ENCODE data around the gene NUCB1. TPM values are rescaled to one million over a fixed set of nuclear protein-coding genes. Genes with fewer than 3 reads are reported as not detected.

NUCB1 gene
- 147 TPM for polyA plus RNA-seq (2013)

DNA sequence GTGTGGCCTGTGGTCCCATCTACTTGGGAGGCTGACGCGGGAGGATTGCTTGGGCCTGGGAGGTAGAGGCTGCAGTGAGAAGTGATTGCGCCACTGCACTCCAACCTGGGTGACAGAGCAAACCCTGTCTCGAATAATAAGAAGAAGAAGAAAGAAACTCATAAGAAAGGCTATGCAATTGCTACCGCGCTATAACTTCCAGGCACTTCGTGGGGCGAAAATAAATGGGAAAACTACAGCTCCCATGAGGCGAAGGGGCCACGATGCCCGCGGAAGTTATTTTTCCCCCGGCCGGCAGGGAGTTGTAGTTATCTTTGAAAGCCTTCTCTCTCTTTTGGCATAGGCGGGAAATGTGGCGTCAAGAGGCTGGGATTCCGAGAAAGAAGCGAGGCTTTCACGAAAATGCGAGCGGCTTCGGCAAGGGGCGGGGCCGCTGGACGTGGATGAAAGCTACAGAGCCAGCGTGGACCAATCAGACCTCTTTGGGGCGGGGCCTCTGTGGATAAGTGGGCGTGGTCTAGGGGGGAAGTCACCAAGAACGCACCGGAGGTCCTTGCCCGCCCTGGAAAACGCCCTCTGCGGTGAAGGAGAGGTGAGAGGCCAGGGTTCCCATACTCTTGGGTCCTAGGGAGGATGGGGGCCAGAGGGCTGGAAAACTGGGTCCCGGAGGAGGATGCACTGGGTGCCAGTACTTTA, at the start of gene NUCB1:
Gene NUCB1 (plus strand): TSS at position 532 of the 696 bp plus-strand sequence. CDS start 485 bp downstream, outside the sequence.
- POLR2A ChIA-PET = interaction anchor here (0.9 to 2.0 kb wide), 4 partner anchors 25 to 68 kb away, joined by 3 to 5 read pairs (median 5); partner anchors contain the start of gene PPP1R15A
- peaks cover 0 to 38% (median 30%) of the 10 kb centered on the region in 4 experiments for H3K4me1 ChIP-seq (ENCODE audit: control extremely low read depth in 1 of 4, control insufficient read depth in 4 of 4, insufficient read depth in 4 of 4, low read length in 3 of 4)
- peak within 1 kb of the TSS; percentile 84 to 91 for H3K27ac ChIP-seq (ENCODE audit: insufficient read depth in 1 of 2, low read depth in 1 of 2, low read length in 2 of 2, poor library complexity in 1 of 2, severe bottlenecking in 2 of 2)
- peaks cover 5 to 13% (median 12%) of the 10 kb centered on the region in 4 experiments for H3K36me3 ChIP-seq (ENCODE audit: control insufficient read depth in 4 of 4, insufficient read depth in 4 of 4, low read length in 3 of 4)
- CTCF ChIA-PET = interaction anchor here (1.0 to 1.5 kb wide), 3 partner anchors 16 to 55 kb away, joined by 3 to 4 read pairs (median 4); no protein-coding TSS in a partner anchor
- DNase-seq = peak; percentile 98 to 99 (median 98)
- WGBS (ENCODE audit: insufficient coverage) = 4% methylated on average over 22 of the region's 34 CpGs
- H3K9me3 ChIP-seq (ENCODE audit: control extremely low read depth in 1 of 5, control insufficient read depth in 4 of 5, insufficient read depth in 2 of 5, low read depth in 1 of 5, low read length in 4 of 5) = no peaks in the 10 kb centered on the region
- peaks cover 0 to 6% (median 3%) of the 10 kb centered on the region in 5 experiments for H3K27me3 ChIP-seq (replicated peaks in 2 of 5; ENCODE audit: control insufficient read depth in 4 of 5, insufficient read depth in 5 of 5, low read length in 4 of 5)
- H3K4me3 ChIP-seq (ENCODE audit: control insufficient read depth in 1 of 7, extremely low read depth in 1 of 7, insufficient read depth in 4 of 7, low read depth in 2 of 7, low read length in 6 of 7) = peak within 1 kb of the TSS; percentile 82 to 99 (median 94)

GRCh38 chr19:48852292-48852691, 47.8 kb upstream of the NUCB1 start:
- Histone ChIP-seq H3K36me3 (ENCODE audit: control insufficient read depth in 4 of 4, insufficient read depth in 4 of 4, low read length in 3 of 4) (no peaks in the 10 kb centered on the region), H3K27ac (ENCODE audit: insufficient read depth in 1 of 2, low read depth in 1 of 2, low read length in 2 of 2, poor library complexity in 1 of 2, severe bottlenecking in 2 of 2) (no peak overlapping the region), H3K27me3 (replicated peaks in 2 of 5; ENCODE audit: control insufficient read depth in 4 of 5, insufficient read depth in 5 of 5, low read length in 4 of 5) (no peaks in the 10 kb centered on the region), H3K4me1 (ENCODE audit: control extremely low read depth in 1 of 4, control insufficient read depth in 4 of 4, insufficient read depth in 4 of 4, low read length in 3 of 4) (no peaks in the 10 kb centered on the region), H3K4me3 (ENCODE audit: control insufficient read depth in 1 of 7, extremely low read depth in 1 of 7, insufficient read depth in 4 of 7, low read depth in 2 of 7, low read length in 6 of 7) (no peak overlapping the region), H3K9me3 (ENCODE audit: control extremely low read depth in 1 of 5, control insufficient read depth in 4 of 5, insufficient read depth in 2 of 5, low read depth in 1 of 5, low read length in 4 of 5) (no peaks in the 10 kb centered on the region)
- ChIA-PET POLR2A (interaction anchor here (0.6 kb wide), 1 partner anchor 91 kb away, joined by 4 read pairs; no protein-coding TSS in a partner anchor), CTCF (interaction anchor here (6.3 to 17.3 kb wide), 2 partner anchors 10 to 57 kb away, joined by 55 to 376 read pairs; no protein-coding TSS in a partner anchor)
- 100% methylated on average over 2 of the region's 4 CpGs for WGBS (ENCODE audit: insufficient coverage)
- DNase-seq = no peak

DNA sequence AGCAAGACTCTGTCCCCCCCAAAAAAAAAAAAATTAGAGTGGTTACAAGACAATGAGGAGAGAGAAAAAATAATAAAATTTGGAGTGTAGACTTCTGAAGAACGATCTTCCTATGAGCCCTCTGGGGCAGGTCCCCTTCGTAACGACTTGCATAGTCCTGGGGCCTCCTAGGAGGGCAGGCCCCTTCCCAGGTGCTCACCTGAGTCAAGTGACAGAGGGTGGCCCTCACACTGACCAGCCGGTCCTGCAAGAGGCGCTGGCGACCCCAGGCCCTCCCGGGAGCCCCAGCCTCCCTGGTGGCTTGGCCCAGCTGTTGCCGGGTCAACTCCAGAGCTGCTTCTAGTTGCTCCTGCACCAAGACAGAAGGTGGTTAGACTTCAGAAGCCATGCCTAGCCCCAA, 46.6 kb upstream of the NUCB1 start:
- no peak for DNase-seq
- 96% methylated on average over 8 of the region's 8 CpGs for WGBS (ENCODE audit: insufficient coverage)
- Histone ChIP-seq H3K9me3 (ENCODE audit: control extremely low read depth in 1 of 5, control insufficient read depth in 4 of 5, insufficient read depth in 2 of 5, low read depth in 1 of 5, low read length in 4 of 5) (no peaks in the 10 kb centered on the region), H3K4me3 (ENCODE audit: control insufficient read depth in 1 of 7, extremely low read depth in 1 of 7, insufficient read depth in 4 of 7, low read depth in 2 of 7, low read length in 6 of 7) (no peak overlapping the region), H3K27me3 (replicated peaks in 2 of 5; ENCODE audit: control insufficient read depth in 4 of 5, insufficient read depth in 5 of 5, low read length in 4 of 5) (no peaks in the 10 kb centered on the region), H3K27ac (ENCODE audit: insufficient read depth in 1 of 2, low read depth in 1 of 2, low read length in 2 of 2, poor library complexity in 1 of 2, severe bottlenecking in 2 of 2) (no peak overlapping the region), H3K4me1 (ENCODE audit: control extremely low read depth in 1 of 4, control insufficient read depth in 4 of 4, insufficient read depth in 4 of 4, low read length in 3 of 4) (peaks cover 0 to 2% (median 0%) of the 10 kb centered on the region in 4 experiments), H3K36me3 (ENCODE audit: control insufficient read depth in 4 of 4, insufficient read depth in 4 of 4, low read length in 3 of 4) (no peaks in the 10 kb centered on the region)
- POLR2A ChIA-PET = no interaction called here
- CTCF ChIA-PET = interaction anchor here (0.7 to 6.3 kb wide), 2 partner anchors 11 to 207 kb away, joined by 3 to 55 read pairs; partner anchors contain the start of gene CA11

GRCh38 chr19:48854103-48854502, 46.0 kb upstream of the NUCB1 start:
- H3K27me3 ChIP-seq (replicated peaks in 2 of 5; ENCODE audit: control insufficient read depth in 4 of 5, insufficient read depth in 5 of 5, low read length in 4 of 5) = no peaks in the 10 kb centered on the region
- POLR2A ChIA-PET = interaction anchor here (2.1 kb wide), 1 partner anchor 18 kb away, joined by 4 read pairs; the partner anchor contains the start of gene PPP1R15A
- peaks cover 0 to 6% (median 3%) of the 10 kb centered on the region in 4 experiments for H3K4me1 ChIP-seq (ENCODE audit: control extremely low read depth in 1 of 4, control insufficient read depth in 4 of 4, insufficient read depth in 4 of 4, low read length in 3 of 4)
- CTCF ChIA-PET = interaction anchor here (6.3 kb wide), 1 partner anchor 12 kb away, joined by 55 read pairs; no protein-coding TSS in a partner anchor
- no peaks in the 10 kb centered on the region for H3K36me3 ChIP-seq (ENCODE audit: control insufficient read depth in 4 of 4, insufficient read depth in 4 of 4, low read length in 3 of 4)
- no peak overlapping the region for H3K4me3 ChIP-seq (ENCODE audit: control insufficient read depth in 1 of 7, extremely low read depth in 1 of 7, insufficient read depth in 4 of 7, low read depth in 2 of 7, low read length in 6 of 7)
- H3K9me3 ChIP-seq (ENCODE audit: control extremely low read depth in 1 of 5, control insufficient read depth in 4 of 5, insufficient read depth in 2 of 5, low read depth in 1 of 5, low read length in 4 of 5) = no peaks in the 10 kb centered on the region
- 80% methylated on average over 1 of the region's 7 CpGs for WGBS (ENCODE audit: insufficient coverage)
- no peak for DNase-seq
- H3K27ac ChIP-seq (ENCODE audit: insufficient read depth in 1 of 2, low read depth in 1 of 2, low read length in 2 of 2, poor library complexity in 1 of 2, severe bottlenecking in 2 of 2) = no peak overlapping the region

GRCh38 chr19:48856921-48857320, 43.2 kb upstream of the NUCB1 start:
- Histone ChIP-seq H3K4me1 (ENCODE audit: control extremely low read depth in 1 of 4, control insufficient read depth in 4 of 4, insufficient read depth in 4 of 4, low read length in 3 of 4) (peaks cover 0 to 13% (median 7%) of the 10 kb centered on the region in 4 experiments), H3K36me3 (ENCODE audit: control insufficient read depth in 4 of 4, insufficient read depth in 4 of 4, low read length in 3 of 4) (no peaks in the 10 kb centered on the region), H3K4me3 (ENCODE audit: control insufficient read depth in 1 of 7, extremely low read depth in 1 of 7, insufficient read depth in 4 of 7, low read depth in 2 of 7, low read length in 6 of 7) (no peak overlapping the region), H3K27ac (ENCODE audit: insufficient read depth in 1 of 2, low read depth in 1 of 2, low read length in 2 of 2, poor library complexity in 1 of 2, severe bottlenecking in 2 of 2) (no peak overlapping the region), H3K9me3 (ENCODE audit: control extremely low read depth in 1 of 5, control insufficient read depth in 4 of 5, insufficient read depth in 2 of 5, low read depth in 1 of 5, low read length in 4 of 5) (no peaks in the 10 kb centered on the region), H3K27me3 (replicated peaks in 2 of 5; ENCODE audit: control insufficient read depth in 4 of 5, insufficient read depth in 5 of 5, low read length in 4 of 5) (no peaks in the 10 kb centered on the region)
- no peak for DNase-seq
- ChIA-PET POLR2A (no interaction called here), CTCF (interaction anchor here (6.3 kb wide), 1 partner anchor 14 kb away, joined by 55 read pairs; no protein-coding TSS in a partner anchor)
- 100% methylated on average over 5 of the region's 6 CpGs for WGBS (ENCODE audit: insufficient coverage)

GRCh38 chr19:48858984-48859710, 41.0 kb upstream of the NUCB1 start:
- ChIA-PET CTCF (interaction anchor here (0.8 to 1.5 kb wide), 3 partner anchors 8 to 111 kb away, joined by 3 to 6 read pairs (median 4); no protein-coding TSS in a partner anchor), POLR2A (interaction anchor here (0.5 to 1.8 kb wide), 2 partner anchors 13 to 105 kb away, joined by 5 to 6 read pairs; partner anchors contain the start of gene PPP1R15A)
- peaks cover 0 to 13% (median 7%) of the 10 kb centered on the region in 4 experiments for H3K4me1 ChIP-seq (ENCODE audit: control extremely low read depth in 1 of 4, control insufficient read depth in 4 of 4, insufficient read depth in 4 of 4, low read length in 3 of 4)
- no peaks in the 10 kb centered on the region for H3K36me3 ChIP-seq (ENCODE audit: control insufficient read depth in 4 of 4, insufficient read depth in 4 of 4, low read length in 3 of 4)
- H3K9me3 ChIP-seq (ENCODE audit: control extremely low read depth in 1 of 5, control insufficient read depth in 4 of 5, insufficient read depth in 2 of 5, low read depth in 1 of 5, low read length in 4 of 5) = no peaks in the 10 kb centered on the region
- H3K27ac ChIP-seq (ENCODE audit: insufficient read depth in 1 of 2, low read depth in 1 of 2, low read length in 2 of 2, poor library complexity in 1 of 2, severe bottlenecking in 2 of 2) = peak overlapping the region; percentile 10 to 50
- peak overlapping the region; percentile 40 to 76 (median 64) for H3K4me3 ChIP-seq (ENCODE audit: control insufficient read depth in 1 of 7, extremely low read depth in 1 of 7, insufficient read depth in 4 of 7, low read depth in 2 of 7, low read length in 6 of 7)
- no peaks in the 10 kb centered on the region for H3K27me3 ChIP-seq (replicated peaks in 2 of 5; ENCODE audit: control insufficient read depth in 4 of 5, insufficient read depth in 5 of 5, low read length in 4 of 5)
- DNase-seq = peak in 2 of 3 donors; percentile 80 to 82
- 45% methylated on average over 17 of the region's 34 CpGs for WGBS (ENCODE audit: insufficient coverage)

Data from common myeloid progenitor, CD34-positive (primary cell).